HUES64 (cell line): ENCODE measurements around the gene PPP2R1A.

Source experiments
- H3K27ac ChIP-seq: 2 replicates; pipeline ENCODE4 v1.7.0; 2013; ENCODE audit warnings: low read depth, low read length, inconsistent platforms
- H3K27me3 ChIP-seq: 2 replicates; pipeline ENCODE4 v1.6.1; 2013; ENCODE audit warnings: mild to moderate bottlenecking, low read length; ENCODE audit not compliant: insufficient read depth
- H3K36me3 ChIP-seq: 2 replicates; pipeline ENCODE4 v1.6.1; 2013; ENCODE audit warnings: mild to moderate bottlenecking, low read length; ENCODE audit not compliant: insufficient read depth
- H3K4me1 ChIP-seq: 2 replicates; pipeline ENCODE4 v1.6.1; 2013; ENCODE audit warnings: mild to moderate bottlenecking, low read length, moderate library complexity; ENCODE audit not compliant: insufficient read depth
- H3K4me3 ChIP-seq: 2 replicates; pipeline ENCODE4 v1.5.1; 2013; ENCODE audit warnings: mild to moderate bottlenecking, low read length, moderate library complexity
- H3K9ac ChIP-seq: 2 replicates; pipeline ENCODE4 v1.6.1; 2013; ENCODE audit warnings: mild to moderate bottlenecking, low read depth, low read length
- H3K9me3 ChIP-seq: 2 replicates; pipeline ENCODE4 v1.6.1; 2013; ENCODE audit warnings: low read depth, low read length; ENCODE audit not compliant: insufficient read depth
- WGBS: fragments of 150-250, 120-280 bp; methylation state at CpG from one replicate; pipeline ENCODE4 v1.1.7; 2013; ENCODE audit warnings: missing lambda C conversion rate; 5-methylcytosine and 5-hydroxymethylcytosine counted together

Gene PPP2R1A

GRCh38 chr19:52226652-52227051, 36.8 kb downstream of the PPP2R1A start:
- no peaks in the 10 kb centered on the region for H3K27me3 ChIP-seq
- no peak overlapping the region for H3K4me3 ChIP-seq
- H3K27ac ChIP-seq = no peak overlapping the region
- H3K9me3 ChIP-seq = no peaks in the 10 kb centered on the region
- H3K9ac ChIP-seq = no peak overlapping the region
- no peaks in the 10 kb centered on the region for H3K4me1 ChIP-seq
- peaks cover 70% of the 10 kb centered on the region for H3K36me3 ChIP-seq
- 95% methylated on average over 4 of the region's 4 CpGs for WGBS

- H3K4me3 ChIP-seq = no peak overlapping the region
- no peaks in the 10 kb centered on the region for H3K27me3 ChIP-seq
- no peak overlapping the region for H3K27ac ChIP-seq
- no peaks in the 10 kb centered on the region for H3K9me3 ChIP-seq
- 94% methylated on average over 10 of the region's 10 CpGs for WGBS
- H3K36me3 ChIP-seq = peaks cover 62% of the 10 kb centered on the region
- no peak overlapping the region for H3K9ac ChIP-seq
- H3K4me1 ChIP-seq = no peaks in the 10 kb centered on the region
These were observed 37.5 kb downstream of the PPP2R1A start for GRCh38 chr19:52227196-52227940.

GRCh38 chr19:52227980-52228379, 38.1 kb downstream of the PPP2R1A start:
- no peak overlapping the region for H3K9ac ChIP-seq
- H3K36me3 ChIP-seq = peaks cover 56% of the 10 kb centered on the region
- no peak overlapping the region for H3K4me3 ChIP-seq
- no peaks in the 10 kb centered on the region for H3K27me3 ChIP-seq
- H3K27ac ChIP-seq = no peak overlapping the region
- H3K4me1 ChIP-seq = no peaks in the 10 kb centered on the region
- H3K9me3 ChIP-seq = no peaks in the 10 kb centered on the region
- 93% methylated on average over 5 of the region's 5 CpGs for WGBS

- H3K27ac ChIP-seq = no peak overlapping the region
- no peaks in the 10 kb centered on the region for H3K27me3 ChIP-seq
- no peak overlapping the region for H3K4me3 ChIP-seq
- 95% methylated on average over 6 of the region's 6 CpGs for WGBS
- no peaks in the 10 kb centered on the region for H3K4me1 ChIP-seq
- peaks cover 41% of the 10 kb centered on the region for H3K36me3 ChIP-seq
- H3K9ac ChIP-seq = no peak overlapping the region
- no peaks in the 10 kb centered on the region for H3K9me3 ChIP-seq
These were observed 39.7 kb downstream of the PPP2R1A start for GRCh38 chr19:52229524-52229923.

GRCh38 chr19:52230685-52231084, 40.8 kb downstream of the PPP2R1A start:
- no peaks in the 10 kb centered on the region for H3K27me3 ChIP-seq
- H3K9me3 ChIP-seq = no peaks in the 10 kb centered on the region
- 92% methylated on average over 1 of the region's 1 CpG for WGBS
- H3K9ac ChIP-seq = no peak overlapping the region
- H3K4me1 ChIP-seq = no peaks in the 10 kb centered on the region
- H3K27ac ChIP-seq = no peak overlapping the region; the same call in 1 of the 2 replicates
- peaks cover 31% of the 10 kb centered on the region for H3K36me3 ChIP-seq
- no peak overlapping the region for H3K4me3 ChIP-seq

- 82% methylated on average over 3 of the region's 3 CpGs for WGBS
- Histone ChIP-seq H3K9ac (no peak overlapping the region), H3K36me3 (peaks cover 25% of the 10 kb centered on the region), H3K27ac (no peak overlapping the region; the same call in 1 of the 2 replicates), H3K9me3 (no peaks in the 10 kb centered on the region), H3K4me1 (no peaks in the 10 kb centered on the region), H3K27me3 (no peaks in the 10 kb centered on the region), H3K4me3 (no peak overlapping the region)
These were observed 41.5 kb downstream of the PPP2R1A start for GRCh38 chr19:52231154-52231910.

GRCh38 chr19:52234406-52234805, 44.6 kb downstream of the PPP2R1A start:
- no peaks in the 10 kb centered on the region for H3K4me1 ChIP-seq
- H3K27me3 ChIP-seq = no peaks in the 10 kb centered on the region
- H3K9ac ChIP-seq = no peak overlapping the region
- no peak overlapping the region for H3K27ac ChIP-seq
- no peak overlapping the region for H3K4me3 ChIP-seq
- H3K36me3 ChIP-seq = no peaks in the 10 kb centered on the region
- WGBS = 93% methylated on average over 1 of the region's 2 CpGs
- no peaks in the 10 kb centered on the region for H3K9me3 ChIP-seq

- no peaks in the 10 kb centered on the region for H3K36me3 ChIP-seq
- H3K4me1 ChIP-seq = no peaks in the 10 kb centered on the region
- no peaks in the 10 kb centered on the region for H3K9me3 ChIP-seq
- H3K27ac ChIP-seq = no peak overlapping the region
- no peaks in the 10 kb centered on the region for H3K27me3 ChIP-seq
- H3K9ac ChIP-seq = no peak overlapping the region
- WGBS = 71% methylated on average over 1 of the region's 2 CpGs
- no peak overlapping the region for H3K4me3 ChIP-seq
These were observed 47.3 kb downstream of the PPP2R1A start for GRCh38 chr19:52237197-52237596.

GRCh38 chr19:52237771-52238400, 48.0 kb downstream of the PPP2R1A start:
- Histone ChIP-seq H3K4me1 (no peaks in the 10 kb centered on the region), H3K4me3 (no peak overlapping the region), H3K9me3 (no peaks in the 10 kb centered on the region), H3K27ac (no peak overlapping the region), H3K36me3 (no peaks in the 10 kb centered on the region), H3K27me3 (no peaks in the 10 kb centered on the region), H3K9ac (no peak overlapping the region)
- WGBS = 25% methylated on average over 8 of the region's 8 CpGs

- 87% methylated on average over 12 of the region's 12 CpGs for WGBS
- Histone ChIP-seq H3K9me3 (no peaks in the 10 kb centered on the region), H3K4me3 (no peak overlapping the region), H3K9ac (no peak overlapping the region), H3K4me1 (no peaks in the 10 kb centered on the region), H3K27ac (no peak overlapping the region), H3K27me3 (no peaks in the 10 kb centered on the region), H3K36me3 (no peaks in the 10 kb centered on the region)
These were observed 54.2 kb downstream of the PPP2R1A start for GRCh38 chr19:52244021-52244420.

GRCh38 chr19:52248241-52248640, 58.4 kb downstream of the PPP2R1A start:
- H3K9me3 ChIP-seq = no peaks in the 10 kb centered on the region
- H3K9ac ChIP-seq = no peak overlapping the region
- H3K4me3 ChIP-seq = no peak overlapping the region
- H3K27ac ChIP-seq = no peak overlapping the region
- H3K36me3 ChIP-seq = no peaks in the 10 kb centered on the region
- H3K4me1 ChIP-seq = no peaks in the 10 kb centered on the region
- H3K27me3 ChIP-seq = no peaks in the 10 kb centered on the region
- WGBS = 39% methylated on average over 6 of the region's 6 CpGs
